ENCODE results near the gene NIM1K.
"Not testable (repeated sequence)": the region's sequence is repeated elsewhere in the genome, so short reads cannot be mapped to it uniquely, and the experiment has no call there.

The NIM1K gene

GRCh38 chr5:43296835-43297234 is 104.8 kb downstream of the NIM1K start:
- Histone ChIP-seq H3K36me3 (ENCODE audit: insufficient read depth, low read length) (peaks cover 39% of the 10 kb centered on the region), H3K27me3 (ENCODE audit: insufficient read depth, low read length) (no peaks in the 10 kb centered on the region), H3K4me1 (ENCODE audit: control insufficient read depth, insufficient read depth, low read length, unreplicated experiment) (peaks cover 4% of the 10 kb centered on the region), H3K79me2 (ENCODE audit: control insufficient read depth, insufficient read depth, low read length, unreplicated experiment) (peaks cover 3% of the 10 kb centered on the region), H2AFZ (ENCODE audit: low read length, unreplicated experiment) (no peak overlapping the region), H3K27ac (ENCODE audit: low read depth, low read length) (no peak overlapping the region), H3K4me3 (ENCODE audit: low read depth, low read length) (no peak overlapping the region)

- H3K36me3 ChIP-seq (ENCODE audit: insufficient read depth, low read length), result peaks cover 35% of the 10 kb centered on the region
- peaks cover 16% of the 10 kb centered on the region for H3K79me2 ChIP-seq (ENCODE audit: control insufficient read depth, insufficient read depth, low read length, unreplicated experiment)
- H3K27me3 ChIP-seq (ENCODE audit: insufficient read depth, low read length), result no peaks in the 10 kb centered on the region
- H3K27ac ChIP-seq (ENCODE audit: low read depth, low read length), result no peak overlapping the region
- H2AFZ ChIP-seq (ENCODE audit: low read length, unreplicated experiment), result no peak overlapping the region
- no peak overlapping the region for H3K4me3 ChIP-seq (ENCODE audit: low read depth, low read length)
- peaks cover 4% of the 10 kb centered on the region for H3K4me1 ChIP-seq (ENCODE audit: control insufficient read depth, insufficient read depth, low read length, unreplicated experiment)
Measured at GRCh38 chr5:43298443-43298842, 106.4 kb downstream of the NIM1K start.

- H3K4me1 ChIP-seq (ENCODE audit: control insufficient read depth, insufficient read depth, low read length, unreplicated experiment), result no peaks in the 10 kb centered on the region
- no peaks in the 10 kb centered on the region for H3K27me3 ChIP-seq (ENCODE audit: insufficient read depth, low read length)
Measured at GRCh38 chr5:43300112-43300511, 108.1 kb downstream of the NIM1K start.

GRCh38 chr5:43301653-43302091 is 109.6 kb downstream of the NIM1K start:
- no peaks in the 10 kb centered on the region for H3K27me3 ChIP-seq (ENCODE audit: insufficient read depth, low read length)
- peaks cover 16% of the 10 kb centered on the region; the same call in 1 of the 2 replicates for H3K36me3 ChIP-seq (ENCODE audit: insufficient read depth, low read length)
- no peaks in the 10 kb centered on the region for H3K4me1 ChIP-seq (ENCODE audit: control insufficient read depth, insufficient read depth, low read length, unreplicated experiment)
- no peak overlapping the region for H3K27ac ChIP-seq (ENCODE audit: low read depth, low read length)
- no peak overlapping the region for H2AFZ ChIP-seq (ENCODE audit: low read length, unreplicated experiment)
- H3K79me2 ChIP-seq (ENCODE audit: control insufficient read depth, insufficient read depth, low read length, unreplicated experiment), result peaks cover 21% of the 10 kb centered on the region
- H3K4me3 ChIP-seq (ENCODE audit: low read depth, low read length), result no peak overlapping the region

More at GRCh38 chr5:43300112-43300511, 108.1 kb downstream of the NIM1K start:
- Histone ChIP-seq H3K79me2 (ENCODE audit: control insufficient read depth, insufficient read depth, low read length, unreplicated experiment) (peaks cover 21% of the 10 kb centered on the region), H3K27ac (ENCODE audit: low read depth, low read length) (no peak overlapping the region), H3K36me3 (ENCODE audit: insufficient read depth, low read length) (peaks cover 27% of the 10 kb centered on the region), H2AFZ (ENCODE audit: low read length, unreplicated experiment) (no peak overlapping the region), H3K4me3 (ENCODE audit: low read depth, low read length) (no peak overlapping the region)

GRCh38 chr5:43302481-43302880 is 110.5 kb downstream of the NIM1K start:
- Histone ChIP-seq H3K27me3 (ENCODE audit: insufficient read depth, low read length) (no peaks in the 10 kb centered on the region), H3K36me3 (ENCODE audit: insufficient read depth, low read length) (peaks cover 10% of the 10 kb centered on the region; the same call in 1 of the 2 replicates), H3K27ac (ENCODE audit: low read depth, low read length) (no peak overlapping the region), H2AFZ (ENCODE audit: low read length, unreplicated experiment) (no peak overlapping the region), H3K79me2 (ENCODE audit: control insufficient read depth, insufficient read depth, low read length, unreplicated experiment) (peaks cover 21% of the 10 kb centered on the region), H3K4me1 (ENCODE audit: control insufficient read depth, insufficient read depth, low read length, unreplicated experiment) (no peaks in the 10 kb centered on the region), H3K4me3 (ENCODE audit: low read depth, low read length) (no peak overlapping the region)

- H3K27ac ChIP-seq (ENCODE audit: low read depth, low read length), result no peak overlapping the region
- peaks cover 27% of the 10 kb centered on the region for H3K79me2 ChIP-seq (ENCODE audit: control insufficient read depth, insufficient read depth, low read length, unreplicated experiment)
- H3K4me3 ChIP-seq (ENCODE audit: low read depth, low read length), result no peak overlapping the region
- H3K4me1 ChIP-seq (ENCODE audit: control insufficient read depth, insufficient read depth, low read length, unreplicated experiment), result no peaks in the 10 kb centered on the region
- H3K36me3 ChIP-seq (ENCODE audit: insufficient read depth, low read length), result peaks cover 5% of the 10 kb centered on the region; the same call in 1 of the 2 replicates
- H3K27me3 ChIP-seq (ENCODE audit: insufficient read depth, low read length), result no peaks in the 10 kb centered on the region
- H2AFZ ChIP-seq (ENCODE audit: low read length, unreplicated experiment), result no peak overlapping the region
Measured at GRCh38 chr5:43303242-43303641, 111.2 kb downstream of the NIM1K start.

- no peaks in the 10 kb centered on the region for H3K36me3 ChIP-seq (ENCODE audit: insufficient read depth, low read length)
- no peak overlapping the region for H2AFZ ChIP-seq (ENCODE audit: low read length, unreplicated experiment)
- no peak overlapping the region for H3K27ac ChIP-seq (ENCODE audit: low read depth, low read length)
- no peaks in the 10 kb centered on the region for H3K27me3 ChIP-seq (ENCODE audit: insufficient read depth, low read length)
- H3K4me3 ChIP-seq (ENCODE audit: low read depth, low read length), result peak overlapping the region; percentile 57
- H3K79me2 ChIP-seq (ENCODE audit: control insufficient read depth, insufficient read depth, low read length, unreplicated experiment), result peaks cover 31% of the 10 kb centered on the region
- H3K4me1 ChIP-seq (ENCODE audit: control insufficient read depth, insufficient read depth, low read length, unreplicated experiment), result no peaks in the 10 kb centered on the region
Measured at GRCh38 chr5:43304525-43304924, 112.5 kb downstream of the NIM1K start.

- H3K27me3 ChIP-seq (ENCODE audit: insufficient read depth, low read length), result no peaks in the 10 kb centered on the region
- H3K36me3 ChIP-seq (ENCODE audit: insufficient read depth, low read length), result no peaks in the 10 kb centered on the region
- no peak overlapping the region for H2AFZ ChIP-seq (ENCODE audit: low read length, unreplicated experiment)
- no peak overlapping the region for H3K27ac ChIP-seq (ENCODE audit: low read depth, low read length)
- H3K4me1 ChIP-seq (ENCODE audit: control insufficient read depth, insufficient read depth, low read length, unreplicated experiment), result no peaks in the 10 kb centered on the region
- H3K4me3 ChIP-seq (ENCODE audit: low read depth, low read length), result no peak overlapping the region
- peaks cover 46% of the 10 kb centered on the region for H3K79me2 ChIP-seq (ENCODE audit: control insufficient read depth, insufficient read depth, low read length, unreplicated experiment)
Measured at GRCh38 chr5:43305948-43306565, 114.0 kb downstream of the NIM1K start.

- not testable (repeated sequence) for H3K36me3 ChIP-seq (ENCODE audit: insufficient read depth, low read length); H2AFZ ChIP-seq (ENCODE audit: low read length, unreplicated experiment); H3K27me3 ChIP-seq (ENCODE audit: insufficient read depth, low read length); H3K27ac ChIP-seq (ENCODE audit: low read depth, low read length); H3K4me1 ChIP-seq (ENCODE audit: control insufficient read depth, insufficient read depth, low read length, unreplicated experiment); H3K4me3 ChIP-seq (ENCODE audit: low read depth, low read length)
- H3K79me2 ChIP-seq (ENCODE audit: control insufficient read depth, insufficient read depth, low read length, unreplicated experiment), result peaks cover 50% of the 10 kb centered on the region
Measured at GRCh38 chr5:43306954-43307353, 114.9 kb downstream of the NIM1K start.

GRCh38 chr5:43309122-43309521 is 117.1 kb downstream of the NIM1K start:
- Histone ChIP-seq H3K4me3 (ENCODE audit: low read depth, low read length) (no peak overlapping the region), H3K36me3 (ENCODE audit: insufficient read depth, low read length) (no peaks in the 10 kb centered on the region), H2AFZ (ENCODE audit: low read length, unreplicated experiment) (no peak overlapping the region), H3K27ac (ENCODE audit: low read depth, low read length) (no peak overlapping the region), H3K79me2 (ENCODE audit: control insufficient read depth, insufficient read depth, low read length, unreplicated experiment) (peaks cover 45% of the 10 kb centered on the region), H3K4me1 (ENCODE audit: control insufficient read depth, insufficient read depth, low read length, unreplicated experiment) (peaks cover 15% of the 10 kb centered on the region), H3K27me3 (ENCODE audit: insufficient read depth, low read length) (no peaks in the 10 kb centered on the region)

- Histone ChIP-seq H2AFZ (ENCODE audit: low read length, unreplicated experiment) (no peak overlapping the region), H3K4me3 (ENCODE audit: low read depth, low read length) (no peak overlapping the region), H3K36me3 (ENCODE audit: insufficient read depth, low read length) (no peaks in the 10 kb centered on the region), H3K27me3 (ENCODE audit: insufficient read depth, low read length) (no peaks in the 10 kb centered on the region), H3K27ac (ENCODE audit: low read depth, low read length) (no peak overlapping the region), H3K4me1 (ENCODE audit: control insufficient read depth, insufficient read depth, low read length, unreplicated experiment) (peaks cover 21% of the 10 kb centered on the region), H3K79me2 (ENCODE audit: control insufficient read depth, insufficient read depth, low read length, unreplicated experiment) (peaks cover 44% of the 10 kb centered on the region)
Measured at GRCh38 chr5:43309637-43310036, 117.6 kb downstream of the NIM1K start.
